Esophagus squamous epithelium (tissue), 4 donors: ENCODE data around the gene SLF2.

Experiments
- CTCF ChIP-seq, 6 experiments: fragments of 450-650 bp in 4 of 6; fragments of 200-600 bp in 2 of 6; sonication (generic) in 2 of 6; IDR thresholded peaks; one replicate each; pipeline ENCODE4 v1.5.1; 2016 to 2019; ENCODE audit warnings: antibody characterized with exemption in 6 of 6, mild to moderate bottlenecking in 4 of 6, moderate library complexity in 4 of 6
- POLR2A ChIP-seq, 4 donors: fragments of 450-650 bp; IDR thresholded peaks; one replicate each; pipeline ENCODE4 v1.6.1; 2017; ENCODE audit warnings: antibody characterized with exemption in 4 of 4, mild to moderate bottlenecking in 4 of 4, moderate library complexity in 3 of 4

GRCh38 chr10:100890673-100891317 lies 22.0 kb upstream of the SLF2 start:
- TF ChIP-seq CTCF (IDR thresholded peaks at IDR 0.05) (no peak), POLR2A (IDR thresholded peaks at IDR 0.05) (no peak)
